Tongue (tissue), 2 donors: Measurements from ENCODE around the gene EVA1C. TPM values are rescaled to one million over a fixed set of nuclear protein-coding genes. Genes with fewer than 3 reads are reported as not detected.
A peak's percentile ranks its signal among the peaks of the same experiment; 100 is the strongest.
"Not testable (repeated sequence)": the region's sequence is repeated elsewhere in the genome, so short reads cannot be mapped to it uniquely, and the experiment has no call there.

Experiments used
- DNase-seq: peaks from one replicate; pipeline ENCODE4 v3.0.0-alpha.2; 2015
- total RNA-seq: library from RNA; depleted of rRNA; stranded (reverse); fragments of >200 nt; gene quantifications from one replicate; pipeline ENCODE4 v1.2.3, GENCODE V29; 2014

The EVA1C gene
- total RNA-seq, 1 donor from 2014 or later = 8.8 TPM

- DNase-seq = not testable (repeated sequence)
Observed at GRCh38 chr21:32503641-32504040, 91.1 kb downstream of the EVA1C start.

GRCh38 chr21:32505767-32506166 is 93.3 kb downstream of the EVA1C start:
- not testable (repeated sequence) for DNase-seq

- not testable (repeated sequence) for DNase-seq
Observed at GRCh38 chr21:32506411-32506965, 94.0 kb downstream of the EVA1C start.

GRCh38 chr21:32507342-32507919 is 94.9 kb downstream of the EVA1C start:
- no peak for DNase-seq

GRCh38 chr21:32508036-32508435 is 95.5 kb downstream of the EVA1C start:
- DNase-seq = not testable (repeated sequence)

GRCh38 chr21:32508558-32508957 is 96.1 kb downstream of the EVA1C start:
- DNase-seq = peak; percentile 25

GRCh38 chr21:32508975-32509374 is 96.5 kb downstream of the EVA1C start:
- DNase-seq = not testable (repeated sequence)

- DNase-seq = no peak
Observed at GRCh38 chr21:32514275-32515055, 102.0 kb downstream of the EVA1C start.

GRCh38 chr21:32515874-32516273 is 103.4 kb downstream of the EVA1C start:
- DNase-seq = peak; percentile 23

- DNase-seq = no peak
Observed at GRCh38 chr21:32516756-32517649, 104.5 kb downstream of the EVA1C start.

- no peak for DNase-seq
Observed at GRCh38 chr21:32519945-32520874, 107.7 kb downstream of the EVA1C start.

- peak; percentile 84 for DNase-seq
Observed at GRCh38 chr21:32520875-32521735, 108.6 kb downstream of the EVA1C start.

GRCh38 chr21:32521736-32522355 is 109.3 kb downstream of the EVA1C start:
- no peak for DNase-seq

GRCh38 chr21:32523463-32523862 is 111.0 kb downstream of the EVA1C start:
- DNase-seq = no peak

- no peak for DNase-seq
Observed at GRCh38 chr21:32523988-32524719, 111.6 kb downstream of the EVA1C start.

GRCh38 chr21:32525282-32525681 is 112.8 kb downstream of the EVA1C start:
- no peak for DNase-seq

- no peak for DNase-seq
Observed at GRCh38 chr21:32529679-32530078, 117.2 kb downstream of the EVA1C start.

GRCh38 chr21:32530809-32531208 is 118.3 kb downstream of the EVA1C start:
- DNase-seq = not testable (repeated sequence)

GRCh38 chr21:32531561-32531960 is 119.1 kb downstream of the EVA1C start:
- not testable (repeated sequence) for DNase-seq
